Common myeloid progenitor, CD34-positive (primary cell): Measurements from ENCODE around the gene SNX24. TPM values are rescaled to one million over a fixed set of nuclear protein-coding genes. Genes with fewer than 3 reads are reported as not detected.

Experiments
- CTCF ChIA-PET: fragments of 350-600 bp; sonication (Branson Sonifier 250); formaldehyde crosslinking; loops from one replicate; lab custom pipeline; 2021; ENCODE audit warnings: antibody characterized with exemption; lab: Charles Lee
- POLR2A ChIA-PET: fragments of 350-600 bp; sonication (Branson Sonifier 250); formaldehyde crosslinking; loops from one replicate; lab custom pipeline; 2021; ENCODE audit warnings: antibody characterized with exemption; lab: Charles Lee
- DNase-seq, 3 donors: peaks; one replicate each; pipeline versions ENCODE4 v3.0.0 to v3.0.0-alpha.2; 2013
- H3K27ac ChIP-seq, 2 experiments: 1 replicate in 1 of 2; 2 replicates in 1 of 2; pipeline ENCODE4 v1.7.0; 2013; ENCODE audit warnings: inconsistent platforms in 2 of 2, low read length in 2 of 2, mild to moderate bottlenecking in 2 of 2, low read depth in 1 of 2, moderate library complexity in 1 of 2; ENCODE audit not compliant: severe bottlenecking in 2 of 2, insufficient read depth in 1 of 2, poor library complexity in 1 of 2
- H3K27me3 ChIP-seq, 5 experiments: replicated peaks in 2 of 5; 1 replicate in 3 of 5; 2 replicates in 2 of 5; pipeline versions ENCODE4 v1.6.1 to v1.7.0; 2013; ENCODE audit warnings: low read length in 4 of 5, mild to moderate bottlenecking in 2 of 5, moderate library complexity in 2 of 5, inconsistent platforms in 1 of 5; ENCODE audit not compliant: insufficient read depth in 5 of 5, control insufficient read depth in 4 of 5
- H3K36me3 ChIP-seq, 4 experiments: 1 replicate in 2 of 4; 2 replicates in 2 of 4; pipeline versions ENCODE4 v1.6.1 to v1.7.0; 2013; ENCODE audit warnings: low read length in 3 of 4, control low read depth in 1 of 4, mild to moderate bottlenecking in 1 of 4; ENCODE audit not compliant: control insufficient read depth in 4 of 4, insufficient read depth in 4 of 4
- H3K4me1 ChIP-seq, 4 experiments: 1 replicate in 3 of 4; 2 replicates in 1 of 4; pipeline versions ENCODE4 v1.6.1 to v1.7.1; 2013; ENCODE audit warnings: low read length in 3 of 4, mild to moderate bottlenecking in 3 of 4, control low read depth in 1 of 4, inconsistent platforms in 1 of 4, moderate library complexity in 1 of 4; ENCODE audit not compliant: control insufficient read depth in 4 of 4, insufficient read depth in 4 of 4; ENCODE audit errors: control extremely low read depth in 1 of 4
- H3K4me3 ChIP-seq, 7 experiments: 1 replicate in 4 of 7; 2 replicates in 3 of 7; pipeline versions ENCODE4 v1.5.1 to v1.7.0; 2013; ENCODE audit warnings: mild to moderate bottlenecking in 7 of 7, low read length in 6 of 7, moderate library complexity in 6 of 7, inconsistent platforms in 2 of 7, low read depth in 2 of 7, control low read depth in 1 of 7; ENCODE audit not compliant: insufficient read depth in 4 of 7, control insufficient read depth in 1 of 7; ENCODE audit errors: extremely low read depth in 1 of 7
- H3K9me3 ChIP-seq, 5 experiments: 1 replicate in 4 of 5; 2 replicates in 1 of 5; pipeline versions ENCODE4 v1.6.1 to v1.7.1; 2013; ENCODE audit warnings: low read length in 4 of 5, mild to moderate bottlenecking in 2 of 5, inconsistent platforms in 1 of 5, low read depth in 1 of 5, moderate library complexity in 1 of 5; ENCODE audit not compliant: control insufficient read depth in 4 of 5, insufficient read depth in 2 of 5; ENCODE audit errors: control extremely low read depth in 1 of 5
- WGBS: methylation state at CpG from one replicate; pipeline ENCODE4 v1.1.5; 2013; ENCODE audit not compliant: insufficient coverage; 5-methylcytosine and 5-hydroxymethylcytosine counted together
- polyA plus RNA-seq: library from polyadenylated mRNA; unstranded; fragments of 120-200 nt; gene quantifications from one replicate; pipeline ENCODE4 v1.2.1, GENCODE V29; 2013

The SNX24 gene
- polyA plus RNA-seq, result 1.2 TPM

- ChIA-PET CTCF (interaction anchor here (1.3 kb wide), 1 partner anchor 10 kb away, joined by 3 read pairs; no protein-coding TSS in a partner anchor), POLR2A (no interaction called here)
- H3K4me1 ChIP-seq, result peaks cover 0 to 23% (median 16%) of the 10 kb centered on the region in 4 experiments
- H3K9me3 ChIP-seq, result peaks cover 0 to 4% (median 0%) of the 10 kb centered on the region in 5 experiments
- peaks cover 0 to 13% (median 0%) of the 10 kb centered on the region in 5 experiments for H3K27me3 ChIP-seq
- WGBS, result under 1% methylated on average over 85 of the region's 92 CpGs
- peak within 1 kb of the TSS; percentile 71 to 89 (median 76) for H3K4me3 ChIP-seq
- no peaks in the 10 kb centered on the region for H3K36me3 ChIP-seq
- DNase-seq, result peak; percentile 46 to 82 (median 75)
- H3K27ac ChIP-seq, result peak within 1 kb of the TSS in 1 of 2 experiments; percentile 17
These were observed at the start of gene SNX24 for GRCh38 chr5:122845229-122846050. Gene SNX24 (plus strand): TSS chr5:122845613. CDS start chr5:122845634, 21 bp downstream.

GRCh38 chr5:122805481-122805880 lies 39.9 kb upstream of the SNX24 start:
- no peaks in the 10 kb centered on the region for H3K27me3 ChIP-seq
- DNase-seq, result peak in 2 of 3 donors; percentile 27 to 37

GRCh38 chr5:122810405-122810804 lies 35.0 kb upstream of the SNX24 start:
- 100% methylated on average over 1 of the region's 2 CpGs for WGBS
- ChIA-PET POLR2A (no interaction called here), CTCF (no interaction called here)
- no peaks in the 10 kb centered on the region for H3K4me1 ChIP-seq
- H3K27me3 ChIP-seq, result no peaks in the 10 kb centered on the region
- peaks cover 11 to 43% (median 28%) of the 10 kb centered on the region in 4 experiments for H3K36me3 ChIP-seq
- H3K9me3 ChIP-seq, result no peaks in the 10 kb centered on the region
- no peak for DNase-seq
- no peak overlapping the region for H3K27ac ChIP-seq
- no peak overlapping the region for H3K4me3 ChIP-seq

More at GRCh38 chr5:122805481-122805880, 39.9 kb upstream of the SNX24 start:
- ChIA-PET CTCF (no interaction called here), POLR2A (no interaction called here)
- Histone ChIP-seq H3K4me1 (no peaks in the 10 kb centered on the region), H3K9me3 (no peaks in the 10 kb centered on the region), H3K36me3 (peaks cover 31 to 81% (median 43%) of the 10 kb centered on the region in 4 experiments), H3K4me3 (no peak overlapping the region), H3K27ac (no peak overlapping the region)
- 100% methylated on average over 1 of the region's 2 CpGs for WGBS

- WGBS, result no CpG with 5 or more reads among the region's 3 CpGs
- DNase-seq, result no peak
- H3K4me1 ChIP-seq, result no peaks in the 10 kb centered on the region
- H3K27ac ChIP-seq, result no peak overlapping the region
- peaks cover 8 to 36% (median 22%) of the 10 kb centered on the region in 4 experiments for H3K36me3 ChIP-seq
- no peaks in the 10 kb centered on the region for H3K27me3 ChIP-seq
- ChIA-PET CTCF (no interaction called here), POLR2A (no interaction called here)
- no peaks in the 10 kb centered on the region for H3K9me3 ChIP-seq
- no peak overlapping the region for H3K4me3 ChIP-seq
These were observed 30.1 kb upstream of the SNX24 start for GRCh38 chr5:122815218-122815767.

GRCh38 chr5:122816756-122817155 lies 28.7 kb upstream of the SNX24 start:
- no peak overlapping the region for H3K27ac ChIP-seq
- H3K27me3 ChIP-seq, result no peaks in the 10 kb centered on the region
- POLR2A ChIA-PET, result no interaction called here
- no peaks in the 10 kb centered on the region for H3K9me3 ChIP-seq
- peaks cover 7 to 39% (median 23%) of the 10 kb centered on the region in 4 experiments for H3K36me3 ChIP-seq
- WGBS, result 98% methylated on average over 5 of the region's 5 CpGs
- DNase-seq, result no peak
- H3K4me3 ChIP-seq, result no peak overlapping the region
- H3K4me1 ChIP-seq, result no peaks in the 10 kb centered on the region
- CTCF ChIA-PET, result no interaction called here

GRCh38 chr5:122831984-122832383 lies 13.4 kb upstream of the SNX24 start:
- no CpG with 5 or more reads among the region's 1 CpG for WGBS
- H3K4me3 ChIP-seq, result no peak overlapping the region
- ChIA-PET CTCF (no interaction called here), POLR2A (no interaction called here)
- H3K36me3 ChIP-seq, result peaks cover 5 to 32% (median 15%) of the 10 kb centered on the region in 4 experiments
- no peaks in the 10 kb centered on the region for H3K27me3 ChIP-seq
- DNase-seq, result no peak
- H3K9me3 ChIP-seq, result no peaks in the 10 kb centered on the region
- no peak overlapping the region for H3K27ac ChIP-seq
- no peaks in the 10 kb centered on the region for H3K4me1 ChIP-seq

GRCh38 chr5:122835681-122836080 lies 9.7 kb upstream of the SNX24 start:
- ChIA-PET POLR2A (no interaction called here), CTCF (interaction anchor here (1.0 kb wide), 1 partner anchor 9 kb away, joined by 3 read pairs; no protein-coding TSS in a partner anchor)
- no peak overlapping the region for H3K4me3 ChIP-seq
- H3K9me3 ChIP-seq, result no peaks in the 10 kb centered on the region
- DNase-seq, result peak in 1 of 3 donors; percentile 7
- H3K4me1 ChIP-seq, result no peaks in the 10 kb centered on the region
- no peak overlapping the region for H3K27ac ChIP-seq
- WGBS, result no CpG with 5 or more reads among the region's 1 CpG
- no peaks in the 10 kb centered on the region for H3K27me3 ChIP-seq
- H3K36me3 ChIP-seq, result peaks cover 0 to 4% (median 1%) of the 10 kb centered on the region in 4 experiments
